Diencephalon (tissue), 1 donor: ENCODE data around the gene NUDT9. TPM values are rescaled to one million over a fixed set of nuclear protein-coding genes. Genes with fewer than 3 reads are reported as not detected.

ENCODE experiments used
- small RNA-seq: library from RNA; depleted of rRNA; stranded (forward); fragments of <200 nt; gene quantifications from one replicate; pipeline ENCODE3, GENCODE V24; 2014
- total RNA-seq: library from RNA; depleted of rRNA; stranded (reverse); fragments of >200 nt; gene quantifications from one replicate; pipeline ENCODE4 v1.2.3, GENCODE V29; 2014

NUDT9 gene
- total RNA-seq: 26.3 TPM

DNA sequence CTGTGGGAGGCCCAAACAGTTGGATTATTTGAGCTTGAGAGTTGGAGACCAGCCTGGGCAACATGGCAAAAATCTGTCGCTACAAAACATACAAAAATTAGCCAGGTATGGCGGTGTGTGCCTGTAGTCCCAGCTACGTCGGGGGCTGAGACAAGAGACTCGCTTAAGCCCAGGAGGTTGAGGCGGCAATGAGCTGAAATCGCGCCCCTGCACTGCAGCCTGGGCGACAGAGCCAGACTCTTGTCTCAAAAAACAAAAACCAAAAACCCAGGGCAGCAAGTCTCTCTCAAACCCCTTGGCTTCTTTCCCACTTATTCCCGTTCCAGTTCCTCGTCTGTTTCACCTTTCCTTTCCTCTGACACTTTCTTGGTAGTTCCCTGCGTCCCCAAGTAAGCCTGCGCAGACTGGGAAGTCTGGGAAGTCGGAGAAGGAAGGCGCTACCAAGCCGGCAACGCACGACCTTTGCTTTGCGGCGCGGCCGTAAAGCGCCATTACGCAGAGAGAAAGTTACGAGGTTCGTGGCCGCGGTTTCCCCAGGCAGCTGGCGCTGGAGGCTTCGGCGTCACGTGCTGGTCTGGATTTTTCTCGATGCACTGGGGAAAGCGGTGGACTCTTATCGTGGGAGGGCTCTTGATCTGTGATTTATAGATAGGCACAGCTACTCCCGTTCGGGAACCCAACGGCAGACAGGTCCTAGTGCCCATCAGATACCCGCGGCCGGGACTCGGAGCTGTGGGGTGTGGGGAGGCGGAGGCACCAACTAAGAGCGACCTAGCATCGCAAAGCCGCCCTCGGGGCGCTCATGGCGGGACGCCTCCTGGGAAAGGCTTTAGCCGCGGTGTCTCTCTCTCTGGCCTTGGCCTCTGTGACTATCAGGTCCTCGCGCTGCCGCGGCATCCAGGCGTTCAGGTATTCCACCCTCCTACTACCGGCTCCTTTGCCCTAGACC, at the start of gene NUDT9:
NUDT9 (plus strand) TSS at position 470 of the 949 bp plus-strand sequence; CDS start at position 803, 333 bp downstream.

DNA sequence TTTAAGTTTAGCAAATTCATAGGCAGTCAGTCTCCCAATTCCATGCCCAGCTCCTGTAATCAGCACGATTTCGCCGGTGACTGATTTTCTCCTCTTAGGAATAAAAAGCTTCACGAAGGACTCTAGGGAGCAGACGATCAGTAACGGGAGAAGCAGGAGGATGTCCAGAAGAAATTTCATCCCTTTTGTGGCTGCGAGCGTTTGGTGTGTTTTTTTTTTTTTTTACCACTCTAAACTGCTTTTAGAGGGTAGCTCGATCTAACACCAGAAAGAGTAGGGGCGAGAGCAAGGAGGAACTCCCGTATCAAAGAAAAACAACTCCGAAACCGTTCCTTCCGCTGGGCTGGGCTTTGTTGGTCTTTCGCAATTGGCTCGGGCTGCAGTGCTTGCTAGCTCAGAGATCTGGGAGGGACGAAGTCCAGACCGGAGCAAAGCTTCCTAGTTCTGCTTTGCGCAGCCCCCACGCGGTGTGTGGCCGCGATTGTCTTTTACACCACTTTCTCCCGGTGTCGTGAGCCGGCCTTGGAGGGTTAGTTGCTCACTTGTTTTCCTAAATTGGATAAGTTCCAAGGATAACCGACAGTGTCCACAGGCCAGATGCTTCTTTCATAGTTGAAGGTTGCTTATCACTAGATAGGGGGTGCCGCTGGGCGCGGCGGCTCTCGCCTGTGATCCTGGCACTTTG, 31.3 kb upstream of the NUDT9 start, which contains the start of gene HSD17B11:
HSD17B11 (minus strand) TSS at position 298 of the 685 bp plus-strand sequence; CDS start at position 180, 118 bp downstream.

Small RNA genes lying within 50 kb of the gene (small RNA-seq; reads per million reads assigned to genes)
- gene RN7SL681P: not detected

Other genes with a start within 250 kb of the NUDT9 start
- 66.0 TPM for gene KLHL8, start 202.0 kb upstream of the NUDT9 start, total RNA-seq
- 0.69 TPM for gene HSD17B13, start 99.7 kb upstream of the NUDT9 start, total RNA-seq
- 27.5 TPM for gene HSD17B11, start 31.4 kb upstream of the NUDT9 start, total RNA-seq
- gene SPARCL1, start 106.8 kb downstream of the NUDT9 start, total RNA-seq: 127 TPM
- under 0.01 TPM for gene DSPP, start 186.0 kb downstream of the NUDT9 start, total RNA-seq
- not detected for gene DMP1, start 227.7 kb downstream of the NUDT9 start, total RNA-seq